Measurements from ENCODE around the gene PXYLP1. TPM values are rescaled to one million over a fixed set of nuclear protein-coding genes. Genes with fewer than 3 reads are reported as not detected.

Gene PXYLP1
- total RNA-seq, 1 donor from 2014 or later = 36.3 TPM

DNA sequence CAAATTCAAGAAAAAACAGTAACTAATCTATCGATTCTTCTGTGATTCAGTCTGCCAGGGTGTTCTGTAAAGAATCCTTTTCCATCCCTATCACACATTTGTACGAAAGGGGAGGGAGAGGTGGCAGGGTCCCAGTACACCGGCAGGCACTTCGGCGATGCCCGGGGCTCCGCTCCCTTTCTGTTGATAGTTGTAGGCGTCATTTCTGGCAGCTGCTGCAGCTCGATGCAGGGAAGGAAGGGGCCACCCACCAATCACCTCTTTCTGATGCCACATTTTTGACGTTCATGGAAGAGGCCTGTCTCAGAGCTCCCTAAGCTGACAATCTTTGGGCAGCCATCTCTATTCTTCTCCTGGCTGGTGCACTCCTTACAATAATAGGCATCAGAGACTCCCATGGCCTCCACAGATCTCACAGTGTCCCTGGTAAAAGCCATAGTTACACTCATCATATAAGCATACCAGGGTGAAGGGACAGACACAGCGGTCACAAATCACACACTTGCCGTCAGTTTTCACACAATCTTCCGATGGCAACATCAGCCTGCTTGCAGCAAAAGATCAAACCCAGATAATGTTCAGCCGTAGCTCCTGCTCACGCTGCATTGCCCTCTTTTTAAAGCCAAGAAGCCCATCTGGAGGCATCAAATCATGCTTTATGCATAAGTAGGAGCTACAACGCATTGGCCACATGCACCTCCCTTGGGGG, 75.9 kb downstream of the PXYLP1 start:
- Histone ChIP-seq H3K4me3 (no peak overlapping the region), H3K27ac (no peak overlapping the region)
- H3K27ac Mint-ChIP-seq = no peak overlapping the region

DNA sequence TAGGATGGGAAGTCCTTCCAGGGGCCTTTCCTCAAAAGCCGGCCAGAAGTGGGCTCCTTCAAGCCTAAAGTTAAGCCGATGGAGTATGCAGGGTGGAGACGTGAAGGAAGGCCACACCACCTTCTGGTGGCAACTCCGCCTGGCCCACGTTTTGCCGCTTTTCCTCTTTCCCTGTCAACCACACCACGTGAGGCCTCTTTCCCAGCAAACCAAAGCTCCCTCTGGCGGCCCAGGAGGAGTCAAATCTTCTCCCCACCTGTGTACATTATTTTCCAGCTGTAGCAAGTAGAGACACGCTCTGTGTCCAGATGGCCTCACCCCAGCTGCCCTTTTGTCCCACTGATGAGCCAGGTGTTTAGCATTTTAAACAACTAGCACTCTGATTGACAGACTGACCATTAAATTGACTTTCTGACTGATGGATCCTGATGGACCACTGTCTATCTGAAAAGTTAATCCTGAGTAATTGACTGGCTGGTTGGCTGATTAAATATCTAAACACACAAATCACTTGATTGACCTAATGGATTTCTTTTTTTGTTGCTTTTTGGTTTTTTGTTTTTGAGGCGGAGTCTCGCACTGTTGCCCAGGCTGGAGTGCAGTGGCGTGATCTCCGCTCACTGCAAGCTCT, 77.1 kb downstream of the PXYLP1 start:
- H3K79me2 ChIP-seq (ENCODE audit: low read depth) = no peaks in the 10 kb centered on the region
- no peak overlapping the region for H3K9ac ChIP-seq
- Mint-ChIP-seq H3K36me3 (no peaks in the 10 kb centered on the region), H3K9me3 (no peaks in the 10 kb centered on the region), H3K4me1 (peaks cover 20% of the 10 kb centered on the region), H3K27ac (no peak overlapping the region), H3K27me3 (ENCODE audit: insufficient read depth, low read depth) (peaks cover 7% of the 10 kb centered on the region), H3K4me3 (peak overlapping the region; percentile 33)
- H4K20me1 ChIP-seq (ENCODE audit: low read depth) = no peaks in the 10 kb centered on the region
- no peaks in the 10 kb centered on the region for H3K4me1 ChIP-seq
- no peaks in the 10 kb centered on the region for H3K36me3 ChIP-seq
- no peak overlapping the region for H3K27ac ChIP-seq
- H3K4me2 ChIP-seq = no peak overlapping the region
- peak overlapping the region; percentile 13 for H2AFZ ChIP-seq (replicated peaks)
- DNase-seq (ENCODE audit: low spot score) = peak; percentile 78
- TF ChIP-seq, protein P1, sequence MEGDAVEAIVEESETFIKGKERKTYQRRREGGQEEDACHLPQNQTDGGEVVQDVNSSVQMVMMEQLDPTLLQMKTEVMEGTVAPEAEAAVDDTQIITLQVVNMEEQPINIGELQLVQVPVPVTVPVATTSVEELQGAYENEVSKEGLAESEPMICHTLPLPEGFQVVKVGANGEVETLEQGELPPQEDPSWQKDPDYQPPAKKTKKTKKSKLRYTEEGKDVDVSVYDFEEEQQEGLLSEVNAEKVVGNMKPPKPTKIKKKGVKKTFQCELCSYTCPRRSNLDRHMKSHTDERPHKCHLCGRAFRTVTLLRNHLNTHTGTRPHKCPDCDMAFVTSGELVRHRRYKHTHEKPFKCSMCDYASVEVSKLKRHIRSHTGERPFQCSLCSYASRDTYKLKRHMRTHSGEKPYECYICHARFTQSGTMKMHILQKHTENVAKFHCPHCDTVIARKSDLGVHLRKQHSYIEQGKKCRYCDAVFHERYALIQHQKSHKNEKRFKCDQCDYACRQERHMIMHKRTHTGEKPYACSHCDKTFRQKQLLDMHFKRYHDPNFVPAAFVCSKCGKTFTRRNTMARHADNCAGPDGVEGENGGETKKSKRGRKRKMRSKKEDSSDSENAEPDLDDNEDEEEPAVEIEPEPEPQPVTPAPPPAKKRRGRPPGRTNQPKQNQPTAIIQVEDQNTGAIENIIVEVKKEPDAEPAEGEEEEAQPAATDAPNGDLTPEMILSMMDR (IDR thresholded peaks at IDR 0.05) = peak; percentile 65
- TF ChIP-seq EZH2 (IDR thresholded peaks at IDR 0.05) = no peak
- H3F3A ChIP-seq (ENCODE audit: low read depth) = no peaks in the 10 kb centered on the region
- H3K9me3 ChIP-seq (ENCODE audit: low read depth) = no peaks in the 10 kb centered on the region
- H3K27me3 ChIP-seq = peaks cover 9% of the 10 kb centered on the region
- no peak overlapping the region for H3K4me3 ChIP-seq

More for the DNA sequence above, 75.9 kb downstream of the PXYLP1 start:
- TF ChIP-seq EZH2 (IDR thresholded peaks at IDR 0.05) (no peak), EZH2phosphoT487 (IDR thresholded peaks at IDR 0.05) (no peak)
- TF ChIP-seq, protein P1 (IDR thresholded peaks at IDR 0.05) = no peak
- peaks cover 18% of the 10 kb centered on the region for H3K4me1 Mint-ChIP-seq
- no peak for DNase-seq (ENCODE audit: low spot score)
- H2AFZ ChIP-seq (replicated peaks) = no peak overlapping the region
- no peaks in the 10 kb centered on the region for H3K36me3 Mint-ChIP-seq
- peaks cover 9% of the 10 kb centered on the region for H3K27me3 ChIP-seq
- H3F3A ChIP-seq (ENCODE audit: low read depth) = no peaks in the 10 kb centered on the region
- no peaks in the 10 kb centered on the region for H4K20me1 ChIP-seq (ENCODE audit: low read depth)
- H3K27me3 Mint-ChIP-seq (ENCODE audit: insufficient read depth, low read depth) = peaks cover 3% of the 10 kb centered on the region
- H3K36me3 ChIP-seq = no peaks in the 10 kb centered on the region
- H3K4me3 Mint-ChIP-seq = no peak overlapping the region
- H3K9me3 ChIP-seq (ENCODE audit: low read depth) = no peaks in the 10 kb centered on the region
- no peak overlapping the region for H3K4me2 ChIP-seq
- H3K4me1 ChIP-seq = no peaks in the 10 kb centered on the region
- H3K9ac ChIP-seq = no peak overlapping the region
- no peaks in the 10 kb centered on the region for H3K79me2 ChIP-seq (ENCODE audit: low read depth)
- H3K9me3 Mint-ChIP-seq = no peaks in the 10 kb centered on the region

DNA sequence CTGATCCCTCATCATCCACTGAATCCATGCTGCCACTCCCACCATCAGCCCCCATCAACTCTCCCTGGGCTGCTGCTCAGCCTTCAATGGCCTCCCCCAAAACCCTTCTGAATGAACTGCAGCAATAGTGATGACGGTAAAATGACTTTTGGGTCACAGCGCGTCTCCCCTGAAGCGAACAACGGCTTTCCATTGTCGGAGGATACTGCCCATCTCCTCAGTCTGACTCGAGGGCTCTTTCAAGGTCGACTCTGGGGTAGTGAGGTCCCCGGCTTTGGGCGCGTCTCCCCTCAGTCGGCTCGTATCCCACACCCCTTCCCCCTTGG, 79.5 kb downstream of the PXYLP1 start:
- Histone ChIP-seq H3K79me2 (ENCODE audit: low read depth) (no peaks in the 10 kb centered on the region), H3K9ac (peak overlapping the region; percentile 33), H2AFZ (replicated peaks) (peak overlapping the region; percentile 81), H3K36me3 (no peaks in the 10 kb centered on the region), H4K20me1 (ENCODE audit: low read depth) (no peaks in the 10 kb centered on the region), H3K9me3 (ENCODE audit: low read depth) (no peaks in the 10 kb centered on the region), H3K4me2 (peak overlapping the region; percentile 87), H3K27ac (no peak overlapping the region), H3K27me3 (peaks cover 9% of the 10 kb centered on the region), H3K4me1 (no peaks in the 10 kb centered on the region), H3K4me3 (peak overlapping the region; percentile 66), H3F3A (ENCODE audit: low read depth) (no peaks in the 10 kb centered on the region)
- Mint-ChIP-seq H3K27ac (peak overlapping the region; percentile 99), H3K4me3 (peak overlapping the region; percentile 98), H3K27me3 (ENCODE audit: insufficient read depth, low read depth) (peaks cover 8% of the 10 kb centered on the region), H3K36me3 (no peaks in the 10 kb centered on the region), H3K4me1 (peaks cover 20% of the 10 kb centered on the region), H3K9me3 (no peaks in the 10 kb centered on the region)
- DNase-seq (ENCODE audit: low spot score) = peak; percentile 13
- TF ChIP-seq EZH2phosphoT487 (IDR thresholded peaks at IDR 0.05) = no peak
- TF ChIP-seq, protein P1 (IDR thresholded peaks at IDR 0.05) = no peak
